Endometrial microvascular endothelial cells (primary cell): ENCODE results near the gene GPC3. TPM values are rescaled to one million over a fixed set of nuclear protein-coding genes. Genes with fewer than 3 reads are reported as not detected.
"Not testable (repeated sequence)": the region's sequence is repeated elsewhere in the genome, so short reads cannot be mapped to it uniquely, and the experiment has no call there.

Experiments used
- in situ Hi-C: cut with HindIII; loops from 2 replicates; pipeline ENCODE4 v1.10.0; 2017; ENCODE audit warnings: low sequenced_read_pairs, low pct_unique_long_range_greater_than_20kb; ENCODE audit errors: inconsistent ontology term
- total RNA-seq: library from RNA; depleted of rRNA; stranded (reverse); fragments of >200 nt; gene quantifications from one replicate; pipeline ENCODE4 v1.2.3, GENCODE V29; 2015; ENCODE audit errors: inconsistent ontology term

The GPC3 gene
- total RNA-seq, 1 donor from 2014 or later: not detected

DNA sequence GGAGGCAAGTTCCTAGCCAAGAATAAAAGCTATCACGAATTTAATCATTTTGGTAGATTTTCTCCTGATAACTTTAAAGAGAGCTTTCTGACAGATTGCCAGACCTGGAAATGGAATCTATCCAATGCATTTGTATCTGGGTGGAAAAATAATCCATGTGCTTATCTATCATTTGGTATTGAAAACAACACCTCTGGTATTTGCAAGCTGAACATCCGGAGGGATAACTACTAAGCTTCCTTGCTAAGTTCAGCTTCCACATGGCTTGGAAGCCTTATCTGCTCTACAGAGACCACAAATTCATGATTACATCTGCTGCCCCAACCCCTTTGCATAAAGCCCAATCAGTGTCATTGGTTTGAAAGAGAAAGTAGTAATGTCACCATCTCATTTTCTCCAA, 230.7 kb downstream of the GPC3 start:
- in situ Hi-C loops: no loop called here

DNA sequence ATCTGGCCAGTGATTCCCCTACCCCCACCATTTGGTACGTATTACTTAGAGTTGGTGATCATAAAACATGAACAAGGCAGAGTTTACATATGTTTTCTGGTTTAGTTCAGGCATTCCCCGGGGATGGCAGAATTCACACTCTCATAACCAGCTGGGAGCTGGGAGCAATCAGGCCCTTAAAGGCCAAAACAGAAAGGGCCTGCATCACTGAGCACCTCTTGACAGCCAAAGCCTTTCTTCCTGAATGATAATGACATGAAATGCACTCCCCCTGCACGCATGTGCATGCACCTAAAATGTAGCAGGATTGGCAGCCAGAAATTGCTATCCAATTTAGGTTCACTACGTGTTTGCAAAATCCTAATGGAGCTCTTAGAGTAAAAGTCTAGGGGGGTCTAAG, 235.4 kb downstream of the GPC3 start:
- in situ Hi-C loops: no loop called here

DNA sequence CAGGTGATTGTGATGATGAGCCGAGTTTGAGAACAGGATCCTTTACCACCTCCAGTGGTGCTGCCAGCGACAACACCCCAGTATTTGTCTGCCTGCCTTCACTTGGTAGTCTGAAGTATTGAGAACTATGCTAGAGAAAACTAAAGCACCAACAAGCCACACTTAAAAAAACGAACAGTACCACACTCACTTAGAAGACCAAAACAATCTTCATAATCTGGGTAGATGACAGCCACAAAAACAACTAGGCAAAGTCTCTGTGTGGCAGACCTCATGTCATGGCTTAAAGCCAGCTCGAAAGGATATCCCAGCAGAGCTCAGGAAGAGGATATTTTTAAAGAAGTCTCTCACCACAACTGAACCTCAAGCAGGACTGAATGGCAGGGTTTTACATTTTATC, 236.0 kb downstream of the GPC3 start:
- in situ Hi-C loops: no loop called here

DNA sequence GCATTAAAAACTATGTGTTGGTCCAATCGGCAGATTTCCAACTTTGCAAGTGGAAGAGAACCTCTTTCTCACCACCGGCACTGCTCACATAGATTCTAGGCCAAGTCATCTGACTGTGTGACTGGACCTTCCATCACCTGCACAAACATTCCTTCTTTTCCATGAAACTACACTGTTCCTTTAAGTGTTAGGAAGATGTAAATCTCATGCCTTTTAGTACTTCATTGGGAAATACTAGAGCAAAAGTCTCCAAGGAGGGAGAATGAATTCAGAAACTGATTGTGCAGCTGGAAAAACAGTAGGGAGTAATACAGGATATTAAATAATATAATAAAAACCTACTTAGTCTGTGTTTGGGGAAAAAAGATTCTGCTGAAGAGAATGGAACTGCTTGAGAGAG, 238.2 kb downstream of the GPC3 start:
- in situ Hi-C loops: no loop called here

DNA sequence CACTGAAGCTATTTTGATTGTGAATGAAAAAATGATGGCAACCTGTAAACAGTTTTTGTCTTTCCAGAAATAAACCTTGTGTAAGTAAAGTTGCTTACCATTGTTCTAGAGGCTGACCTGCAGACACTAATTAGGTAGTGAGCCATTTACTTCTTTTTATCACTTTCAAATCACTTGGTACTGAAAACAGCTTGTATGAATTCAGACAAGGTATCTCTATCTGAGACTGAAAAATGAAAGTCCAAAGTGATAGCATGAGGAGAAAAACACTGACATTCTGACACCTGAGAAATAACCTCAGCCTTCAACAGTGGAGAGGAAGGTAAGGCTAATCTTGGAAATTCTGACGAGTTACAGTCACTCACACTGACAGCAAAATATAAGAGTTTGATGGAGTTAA, 238.8 kb downstream of the GPC3 start:
- in situ Hi-C loops: no loop called here

DNA sequence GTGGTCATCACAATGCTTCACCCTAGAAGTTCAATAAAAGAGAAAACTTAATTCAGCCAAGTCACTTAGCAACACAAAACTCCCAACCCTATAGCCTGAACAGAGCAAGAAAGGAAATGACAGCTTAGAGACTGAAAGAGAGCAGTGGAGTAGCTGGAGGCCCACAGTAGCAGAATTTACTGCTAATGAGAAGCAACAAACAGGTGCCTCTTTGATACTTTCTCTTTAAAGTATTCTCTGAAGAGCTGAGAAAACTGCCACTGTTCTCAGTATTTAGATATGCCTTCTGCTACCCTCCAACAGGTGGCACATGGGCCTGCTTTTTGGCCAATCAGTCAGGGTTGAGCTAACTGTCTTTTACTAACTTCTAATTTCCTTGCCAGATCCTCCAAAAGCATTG, 240.0 kb downstream of the GPC3 start:
- in situ Hi-C loops: no loop called here

DNA sequence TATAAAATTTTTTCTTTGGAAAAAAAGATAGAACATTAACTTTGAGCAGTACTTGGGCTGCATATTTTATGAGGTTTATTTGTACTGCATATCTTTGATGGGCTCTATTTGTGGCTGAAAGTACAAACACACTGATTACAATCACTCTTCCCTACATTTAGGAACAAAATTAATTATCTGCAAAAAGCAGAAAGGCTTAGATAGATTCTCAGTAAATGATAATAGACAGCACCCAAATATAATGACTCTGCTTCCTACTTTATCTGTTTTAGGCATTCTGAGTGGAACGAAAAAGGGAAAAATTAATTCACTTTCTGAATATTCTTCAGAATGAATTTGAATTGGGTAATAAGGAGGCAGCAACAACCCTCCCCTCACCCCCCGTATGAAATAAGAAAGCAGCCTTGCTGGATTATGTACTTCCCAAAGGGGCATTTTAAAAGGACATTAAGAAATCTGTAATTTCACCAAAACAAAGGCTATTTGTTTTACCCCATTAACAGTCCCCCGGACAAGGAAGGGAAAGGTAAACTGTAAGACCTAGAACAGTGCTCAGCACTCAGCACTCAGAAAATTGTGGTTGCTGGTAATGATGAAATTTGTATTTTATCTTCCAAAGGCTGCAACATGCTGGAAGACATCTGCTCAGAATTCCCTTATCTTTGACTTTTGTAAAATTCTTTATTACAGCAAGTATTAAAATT, 242.6 kb downstream of the GPC3 start:
- in situ Hi-C loops: no loop called here

DNA sequence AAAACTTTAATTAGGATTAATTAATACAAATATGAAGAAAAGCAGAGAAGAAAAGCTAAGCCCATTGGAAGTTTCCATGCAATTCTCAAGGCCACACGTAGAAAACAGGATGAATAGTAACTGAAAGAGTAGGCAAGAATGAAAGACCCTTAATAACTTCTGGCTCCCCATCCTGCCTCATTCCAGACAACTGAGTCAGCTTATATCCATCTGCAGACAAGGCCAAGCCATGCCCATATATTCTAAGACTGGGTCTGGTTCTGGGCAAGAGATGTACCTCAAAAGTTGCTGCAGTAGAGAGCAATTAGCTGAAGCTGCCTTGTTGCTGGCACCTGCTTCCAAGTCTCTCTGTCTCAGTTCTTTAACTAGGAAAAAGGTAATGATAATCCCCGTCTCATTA, 244.1 kb downstream of the GPC3 start:
- in situ Hi-C loops: no loop called here

DNA sequence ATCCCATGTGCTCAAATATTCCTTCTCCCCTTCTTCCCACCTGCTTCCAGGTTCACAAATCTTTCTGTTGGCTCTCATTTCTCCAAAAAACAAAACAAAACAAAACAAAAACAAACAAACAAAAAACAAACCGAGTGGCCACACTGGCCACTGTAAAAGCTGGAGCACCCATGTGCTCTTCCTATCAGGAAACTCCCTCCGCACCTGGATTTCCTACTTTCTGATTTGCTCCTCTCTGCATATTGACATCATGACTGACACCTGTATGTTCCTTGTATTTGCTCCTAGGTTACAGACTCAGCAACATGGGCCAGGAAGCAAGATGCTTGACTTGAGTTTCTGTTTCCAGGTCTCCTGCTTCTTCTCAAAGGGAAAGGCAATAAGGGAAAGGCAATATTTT, 258.8 kb downstream of the GPC3 start:
- in situ Hi-C loops: no loop called here

DNA sequence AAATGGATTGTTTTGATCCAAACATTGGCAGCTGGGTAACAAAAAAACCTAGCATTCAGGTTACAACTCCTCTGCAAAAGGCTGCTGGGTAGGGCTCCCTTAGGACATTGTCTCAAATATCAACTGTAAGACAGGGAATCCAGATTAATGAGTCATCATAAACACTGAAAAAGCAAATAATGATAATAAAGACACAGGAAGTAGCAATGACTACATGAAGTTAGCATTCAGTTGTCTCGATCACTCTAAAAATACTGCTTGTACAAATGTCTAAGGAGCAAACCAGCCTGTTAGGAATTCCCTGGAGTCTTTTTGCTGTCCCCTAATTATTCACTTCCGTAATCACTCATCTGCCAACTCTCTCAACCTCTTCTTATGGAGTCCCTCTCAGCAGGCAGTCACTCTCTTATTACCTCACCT, 259.2 kb downstream of the GPC3 start:
- in situ Hi-C loops: no loop called here

DNA sequence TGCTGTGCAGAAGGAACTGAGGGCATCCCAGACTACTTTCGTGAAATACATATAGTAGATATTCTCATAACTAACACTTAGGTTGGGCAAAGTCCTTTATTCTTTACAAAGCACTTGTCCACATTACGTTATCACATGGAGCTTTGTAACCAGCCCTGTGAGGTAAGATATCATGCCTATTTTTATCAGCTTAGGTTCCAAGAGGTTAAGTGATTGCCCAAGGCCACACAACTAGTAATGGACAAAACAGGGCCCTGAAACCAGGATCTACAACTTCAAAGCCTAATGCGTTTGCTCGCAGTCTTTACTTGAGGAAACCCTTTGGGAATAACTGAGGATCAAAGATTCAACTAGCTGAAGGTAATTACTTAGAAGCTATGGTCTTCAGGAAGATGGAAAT, 261.5 kb downstream of the GPC3 start:
- in situ Hi-C loops: no loop called here

DNA sequence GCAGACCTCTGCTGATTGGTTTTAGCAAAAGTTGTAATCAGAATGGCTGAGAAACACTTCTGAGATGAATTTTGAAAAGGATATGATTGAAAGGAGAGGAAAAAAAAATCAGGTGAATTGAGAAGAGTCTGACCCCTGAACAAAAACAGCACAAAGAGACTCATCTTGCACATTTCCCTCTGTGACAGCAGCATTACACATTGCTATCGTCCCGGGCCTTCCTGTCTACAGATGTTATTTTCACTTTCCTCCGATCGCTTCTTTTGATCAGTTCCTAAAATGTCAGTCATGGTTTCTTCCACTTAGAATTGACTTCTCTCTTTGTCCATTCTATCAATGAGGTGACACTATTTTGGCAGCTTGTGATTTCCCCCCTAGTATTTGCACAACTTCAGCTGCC, 262.6 kb downstream of the GPC3 start:
- in situ Hi-C loops: no loop called here

DNA sequence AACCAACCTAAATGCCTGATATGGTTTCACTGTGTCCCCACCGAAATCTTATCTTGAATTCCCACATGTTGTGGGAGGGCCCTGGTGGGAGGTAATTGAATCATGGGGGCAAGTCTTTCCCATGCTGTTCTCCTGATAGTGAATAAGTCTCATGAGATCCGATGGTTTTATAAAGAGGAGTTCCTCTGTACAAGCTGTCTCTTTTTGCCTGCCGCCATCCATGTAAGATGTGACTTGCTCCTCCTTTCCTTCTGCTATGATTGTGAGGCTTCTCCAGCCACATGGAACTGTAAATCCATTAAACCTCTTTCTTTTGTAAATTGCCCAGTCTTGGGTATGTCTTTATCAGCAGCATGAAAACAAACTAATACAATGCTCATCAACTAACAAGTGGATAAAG, 265.1 kb downstream of the GPC3 start:
- in situ Hi-C loops: not testable (repeated sequence)

DNA sequence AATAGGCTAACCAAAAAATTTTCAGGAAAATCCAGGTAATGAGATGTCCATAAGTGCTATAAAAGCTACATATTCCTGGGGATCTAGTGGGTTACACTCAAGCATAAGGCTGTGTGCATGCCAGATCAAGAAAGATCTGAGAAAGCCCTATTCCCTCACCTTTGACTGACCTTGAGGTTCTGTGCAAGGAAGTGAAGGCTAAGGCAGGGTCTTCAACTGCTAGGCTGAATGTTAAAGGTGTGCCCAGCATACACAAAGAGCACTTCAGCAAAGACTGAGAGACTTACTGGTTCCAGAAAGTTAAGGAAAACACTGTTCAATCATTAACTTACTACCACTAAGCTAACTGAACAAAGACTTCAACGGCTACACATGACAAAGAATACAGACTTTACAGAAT, 269.7 kb downstream of the GPC3 start:
- in situ Hi-C loops: no loop called here

DNA sequence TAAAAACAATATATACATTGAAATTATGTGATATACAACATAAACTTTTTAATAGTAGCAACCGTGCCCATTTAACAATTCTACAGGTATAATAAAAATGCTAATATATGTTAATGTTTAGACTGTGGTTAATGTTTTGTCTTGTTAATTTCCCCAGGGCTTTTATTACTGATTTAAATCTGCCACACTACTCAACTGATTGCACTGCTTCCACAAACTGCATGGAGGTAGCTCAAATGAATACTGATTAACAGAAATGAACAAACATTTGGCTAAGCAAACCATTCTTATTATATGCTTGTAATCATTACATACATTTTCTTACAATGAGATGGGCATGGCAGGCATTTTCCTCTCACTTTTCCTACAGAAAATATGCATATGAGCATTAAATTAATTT, 275.9 kb downstream of the GPC3 start:
- in situ Hi-C loops: no loop called here

DNA sequence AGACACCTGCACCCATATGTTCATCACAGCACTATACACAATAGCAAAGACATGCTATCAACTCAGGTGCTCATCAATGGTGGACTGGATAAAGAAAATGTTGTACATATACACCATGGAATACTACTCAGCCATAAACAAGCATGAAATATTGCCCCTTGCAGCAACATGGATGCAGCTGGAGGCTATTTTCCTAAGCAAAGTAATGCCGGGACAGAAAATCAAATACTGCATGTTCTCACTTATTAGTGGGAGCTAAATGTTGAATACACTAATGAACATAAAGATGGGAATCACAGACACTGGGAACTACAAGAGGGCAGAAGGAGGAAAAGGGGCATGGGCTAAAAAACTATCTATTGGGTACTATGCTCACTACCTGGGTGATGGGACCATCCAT, 278.5 kb downstream of the GPC3 start:
- in situ Hi-C loops: no loop called here

DNA sequence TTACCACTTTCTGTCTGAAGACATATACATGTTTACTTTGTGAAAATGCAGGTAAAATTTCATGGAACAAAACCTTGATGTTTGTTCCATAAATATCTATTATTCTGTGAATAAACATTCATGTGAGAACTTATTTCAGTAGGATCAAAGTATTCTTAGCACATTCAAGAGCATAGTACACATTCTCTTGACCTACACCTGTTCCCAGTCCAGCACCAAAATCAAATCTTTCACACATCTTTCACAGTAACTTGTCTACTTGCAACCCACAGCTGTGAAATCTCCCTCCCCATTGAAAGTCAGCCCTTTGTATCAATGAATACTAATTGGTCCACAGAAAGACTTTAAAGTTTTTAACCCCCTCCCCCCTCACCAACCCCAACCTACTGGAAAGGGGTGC, 283.2 kb downstream of the GPC3 start:
- in situ Hi-C loops: no loop called here

DNA sequence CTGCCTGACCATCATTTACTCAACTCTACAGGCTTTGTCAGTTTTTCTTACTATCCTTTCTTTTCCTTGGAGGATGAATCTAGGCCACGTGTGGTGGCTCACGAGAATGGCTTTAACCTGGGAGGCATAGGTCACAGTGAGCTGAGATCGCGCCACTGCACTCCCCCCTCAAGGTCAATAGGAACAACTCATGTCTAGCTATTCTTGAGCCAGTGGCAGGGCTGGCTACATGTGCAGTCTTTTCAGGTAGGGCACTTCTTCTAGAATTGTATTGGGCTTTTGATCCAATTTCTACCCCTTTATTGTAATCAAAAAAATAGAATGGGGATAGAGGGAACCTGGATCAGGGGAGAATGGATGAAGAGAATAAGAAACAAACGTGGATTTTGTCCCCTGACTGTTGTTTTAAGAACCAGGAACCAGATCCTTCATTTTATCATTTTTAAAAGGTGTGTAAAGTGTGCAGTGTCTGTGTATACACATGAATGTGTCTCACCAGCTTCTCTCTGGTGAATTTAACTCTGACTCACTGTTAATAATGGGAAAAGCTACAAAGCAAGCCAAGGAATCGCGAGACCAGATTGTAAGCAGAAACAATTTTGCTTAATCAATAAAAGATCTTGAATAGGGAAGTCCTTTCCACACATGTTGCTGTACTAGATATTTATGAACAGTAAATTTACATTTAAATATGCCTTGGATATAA, 286.2 kb downstream of the GPC3 start:
- in situ Hi-C loops: no loop called here

DNA sequence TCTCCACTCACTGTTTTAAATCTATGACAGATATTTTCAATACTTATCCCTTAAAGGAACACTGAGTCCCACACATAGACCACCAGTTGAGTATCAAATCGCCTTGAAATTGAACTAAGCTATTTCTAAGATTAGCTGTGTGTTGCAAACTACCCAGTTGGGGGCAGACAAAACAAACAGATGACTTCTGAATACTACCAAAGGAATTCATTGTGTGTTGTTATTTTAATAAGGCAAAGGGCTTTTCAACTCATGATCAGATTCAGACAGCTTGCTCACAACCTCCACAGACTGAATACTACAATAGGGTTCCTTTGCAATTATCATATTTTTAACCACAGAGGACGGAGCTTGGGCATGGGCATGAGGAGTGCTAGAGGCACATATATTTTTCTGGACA, 287.1 kb downstream of the GPC3 start:
- in situ Hi-C loops: no loop called here

DNA sequence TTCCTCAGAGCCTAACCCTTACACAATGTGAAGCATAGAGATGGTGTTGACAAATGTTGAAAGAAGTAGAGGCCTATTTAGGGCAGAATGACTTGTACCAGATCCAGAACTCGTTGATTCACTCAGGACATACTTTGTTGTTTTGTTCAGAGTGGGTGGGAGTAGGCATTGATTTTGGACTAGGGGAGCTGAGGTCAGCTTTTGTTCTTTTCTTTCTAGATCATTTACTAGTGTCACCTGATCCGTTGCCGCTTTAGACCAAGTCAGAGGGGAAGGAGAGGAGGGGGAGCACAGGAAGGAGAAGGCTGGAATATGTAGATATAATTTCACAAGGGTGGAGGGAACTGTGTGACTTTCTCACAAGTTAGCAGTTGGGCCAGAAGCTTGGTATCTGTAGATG, 287.7 kb downstream of the GPC3 start:
- in situ Hi-C loops: no loop called here
